Astrocyte of the cerebellum (primary cell): ENCODE results near the gene PUM1.
"Not testable (repeated sequence)": the region's sequence is repeated elsewhere in the genome, so short reads cannot be mapped to it uniquely, and the experiment has no call there.

ENCODE experiments used
- DNase-seq: peaks from one replicate; pipeline ENCODE4 v3.0.0-alpha.2; 2011; ENCODE audit warnings: low read depth
- H3K4me3 ChIP-seq: 2 replicates; pipeline ENCODE4 v1.5.1; 2011; ENCODE audit warnings: mild to moderate bottlenecking, low read depth, low read length, moderate library complexity
- in situ Hi-C: cut with HindIII; loops from 2 replicates; pipeline ENCODE4 v1.10.0; 2017; ENCODE audit warnings: low sequenced_read_pairs
- TF ChIP-seq, protein P1 (sequence below): IDR thresholded peaks from 2 replicates; pipeline ENCODE4 v1.5.1; 2012; ENCODE audit warnings: low read length, low read depth, moderate library complexity, mild to moderate bottlenecking; ENCODE audit errors: missing control alignments

The PUM1 gene

DNA sequence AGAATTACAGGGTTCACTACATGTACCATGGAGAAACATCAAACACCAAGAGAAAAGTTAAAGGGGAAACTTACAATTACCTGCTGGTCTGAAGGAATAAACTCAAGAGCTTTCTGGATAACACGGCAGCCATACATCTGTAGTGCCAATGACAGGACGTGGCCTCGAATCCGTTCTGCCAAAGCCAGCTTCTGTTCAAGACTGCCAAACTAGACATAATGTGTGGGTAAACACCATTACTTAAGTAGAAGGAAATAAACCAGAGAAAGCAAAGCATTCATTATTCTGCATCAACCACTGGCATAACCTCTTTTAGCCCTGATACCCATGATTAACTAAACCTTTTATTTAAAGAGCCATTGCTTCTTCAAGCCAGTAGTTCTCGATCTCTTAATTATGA is 115.5 kb downstream of the PUM1 start:
- TF ChIP-seq, protein P1, sequence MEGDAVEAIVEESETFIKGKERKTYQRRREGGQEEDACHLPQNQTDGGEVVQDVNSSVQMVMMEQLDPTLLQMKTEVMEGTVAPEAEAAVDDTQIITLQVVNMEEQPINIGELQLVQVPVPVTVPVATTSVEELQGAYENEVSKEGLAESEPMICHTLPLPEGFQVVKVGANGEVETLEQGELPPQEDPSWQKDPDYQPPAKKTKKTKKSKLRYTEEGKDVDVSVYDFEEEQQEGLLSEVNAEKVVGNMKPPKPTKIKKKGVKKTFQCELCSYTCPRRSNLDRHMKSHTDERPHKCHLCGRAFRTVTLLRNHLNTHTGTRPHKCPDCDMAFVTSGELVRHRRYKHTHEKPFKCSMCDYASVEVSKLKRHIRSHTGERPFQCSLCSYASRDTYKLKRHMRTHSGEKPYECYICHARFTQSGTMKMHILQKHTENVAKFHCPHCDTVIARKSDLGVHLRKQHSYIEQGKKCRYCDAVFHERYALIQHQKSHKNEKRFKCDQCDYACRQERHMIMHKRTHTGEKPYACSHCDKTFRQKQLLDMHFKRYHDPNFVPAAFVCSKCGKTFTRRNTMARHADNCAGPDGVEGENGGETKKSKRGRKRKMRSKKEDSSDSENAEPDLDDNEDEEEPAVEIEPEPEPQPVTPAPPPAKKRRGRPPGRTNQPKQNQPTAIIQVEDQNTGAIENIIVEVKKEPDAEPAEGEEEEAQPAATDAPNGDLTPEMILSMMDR: no peak
- no peak for DNase-seq
- no peak overlapping the region for H3K4me3 ChIP-seq
- in situ Hi-C loops: no loop called here

DNA sequence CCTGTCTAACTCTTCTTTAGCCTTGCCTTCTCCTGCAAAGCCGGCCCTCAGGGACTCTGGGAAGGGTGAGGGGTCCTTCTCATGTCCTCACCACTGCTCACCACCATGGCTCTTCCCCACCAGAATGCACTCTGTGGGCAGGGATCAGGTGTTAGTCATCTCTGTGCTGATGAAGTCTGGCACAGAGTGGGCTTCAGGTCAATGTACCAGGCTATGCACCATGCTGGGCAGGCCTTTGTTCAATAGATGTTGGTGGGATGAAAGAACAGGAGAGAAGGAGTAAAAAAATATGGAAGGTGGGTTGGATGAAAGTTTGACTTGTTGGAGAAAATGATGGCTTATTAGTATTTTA is 116.1 kb downstream of the PUM1 start:
- H3K4me3 ChIP-seq, DNase-seq, in situ Hi-C loops: not testable (repeated sequence)

DNA sequence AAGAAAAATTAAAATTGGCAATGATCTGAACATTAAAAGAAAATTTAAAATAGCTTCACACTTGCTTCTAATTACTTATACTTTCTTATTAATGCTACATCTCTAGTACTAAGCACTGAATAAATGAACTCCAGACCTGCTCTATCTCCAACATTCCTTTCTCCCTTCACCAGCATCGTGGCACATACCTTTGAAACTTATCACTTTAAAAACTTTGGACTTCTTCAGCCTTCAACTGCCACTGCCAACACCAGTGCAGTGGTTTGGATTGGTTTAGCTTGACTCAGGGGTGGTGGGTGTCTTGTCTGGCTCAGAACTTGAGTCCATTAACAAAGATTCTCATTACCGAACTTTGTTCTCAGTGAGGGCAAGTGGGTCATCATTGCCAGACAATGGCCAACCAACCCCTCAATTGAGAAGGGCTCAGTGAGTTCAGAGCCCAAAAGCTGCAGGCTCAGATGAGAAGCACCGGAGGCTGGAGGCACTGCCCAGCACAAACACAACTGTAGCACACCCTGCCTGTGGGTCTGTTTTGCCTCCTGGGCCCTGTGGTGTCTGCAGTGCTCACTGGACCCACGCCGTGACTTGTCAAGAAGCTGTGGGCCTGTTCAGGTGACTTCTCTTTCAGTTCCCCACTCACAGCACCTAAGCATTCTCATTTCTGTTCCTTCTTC is 116.6 kb downstream of the PUM1 start:
- H3K4me3 ChIP-seq, in situ Hi-C loops, DNase-seq: not testable (repeated sequence)

DNA sequence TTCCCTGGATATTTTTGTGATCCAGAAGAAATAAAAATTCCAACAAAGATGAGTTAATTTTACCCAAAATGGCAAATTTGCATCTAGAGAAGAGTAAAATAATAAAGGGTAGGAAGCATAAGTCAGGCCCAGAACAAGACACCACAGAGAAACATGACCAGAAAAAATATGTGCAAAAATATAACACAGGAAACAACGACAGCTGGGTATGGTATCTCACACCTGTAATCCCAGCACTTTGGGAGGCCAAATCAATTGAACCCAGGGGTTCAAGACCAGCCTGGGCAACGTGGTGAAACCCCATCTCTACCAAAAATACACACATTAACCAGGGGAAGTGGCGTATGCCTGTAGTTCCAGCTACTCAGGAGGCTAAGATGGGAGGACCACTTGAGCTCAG is 117.2 kb downstream of the PUM1 start:
- in situ Hi-C loops: no loop called here
- H3K4me3 ChIP-seq: no peak overlapping the region

DNA sequence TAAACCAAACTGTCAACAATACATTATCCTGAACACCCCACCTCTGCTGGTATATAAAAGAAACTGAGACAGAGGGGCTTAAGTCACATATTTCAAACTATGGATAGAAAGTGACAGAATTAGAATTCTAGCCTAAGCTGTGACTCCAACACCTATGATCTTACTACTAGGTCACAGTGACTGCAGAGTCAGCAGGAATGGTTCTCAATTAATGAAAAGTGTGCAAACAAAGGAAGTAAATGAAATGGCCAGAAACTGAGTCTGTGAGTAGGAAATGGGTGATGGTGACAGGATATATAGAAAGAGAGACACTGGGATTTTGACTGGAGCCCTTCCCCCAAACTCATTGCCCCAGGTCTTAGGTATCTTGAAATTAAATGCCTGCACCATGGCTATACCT is 118.3 kb downstream of the PUM1 start:
- DNase-seq: no peak
- no peak overlapping the region for H3K4me3 ChIP-seq
- TF ChIP-seq, protein P1: no peak
- in situ Hi-C loops: no loop called here

More for the DNA sequence above, 117.2 kb downstream of the PUM1 start:
- DNase-seq: no peak
- TF ChIP-seq, protein P1: no peak

DNA sequence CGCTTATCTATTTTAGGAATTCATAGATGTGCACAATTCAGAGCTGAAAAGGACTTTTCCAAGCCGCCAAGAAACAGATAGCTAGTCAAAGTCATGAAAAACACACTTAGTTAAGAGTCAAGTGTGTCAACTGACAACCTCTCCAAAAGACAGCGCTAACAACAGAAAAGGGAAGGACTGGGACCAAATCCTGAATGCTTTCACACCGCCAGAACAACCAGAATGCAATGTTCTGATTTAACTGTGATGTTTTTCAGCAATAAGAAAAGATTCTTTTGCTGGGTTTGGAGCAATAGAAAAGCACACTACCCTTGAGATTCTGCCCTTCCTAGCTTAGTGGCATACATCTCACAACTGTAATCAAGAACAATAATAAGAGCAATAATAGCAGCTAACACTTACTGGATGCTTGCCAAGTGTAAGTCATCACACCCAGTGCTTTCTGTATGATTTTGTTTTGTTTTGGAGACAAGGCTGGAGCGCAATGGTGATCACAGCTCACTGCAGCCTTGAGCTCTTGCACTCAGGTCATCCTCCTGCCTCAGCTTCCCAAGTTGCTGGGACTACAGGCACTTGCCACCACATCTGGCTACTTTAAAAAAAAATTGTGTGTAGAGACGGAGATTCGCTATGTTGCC is 123.1 kb downstream of the PUM1 start:
- TF ChIP-seq, protein P1: no peak
- in situ Hi-C loops: no loop called here
- H3K4me3 ChIP-seq: no peak overlapping the region
- no peak for DNase-seq

DNA sequence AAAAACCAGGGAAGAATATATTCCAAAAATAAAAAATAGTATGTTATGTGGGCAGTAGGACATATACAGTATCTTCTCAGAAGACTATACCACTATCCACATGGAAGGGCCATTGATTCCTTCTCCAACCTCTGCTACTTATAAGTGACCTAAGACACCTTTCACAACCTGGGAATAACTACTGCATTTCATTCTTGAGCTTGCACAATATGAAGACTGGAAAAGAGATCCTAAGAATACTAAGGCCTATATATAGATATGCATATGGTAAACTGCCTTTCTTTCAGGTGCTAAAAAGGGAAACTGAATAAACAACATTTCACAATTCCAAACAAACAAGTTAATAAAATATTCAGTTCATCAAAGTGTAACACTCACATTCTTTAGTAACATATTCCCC is 125.0 kb downstream of the PUM1 start:
- DNase-seq: no peak
- no peak overlapping the region for H3K4me3 ChIP-seq
- in situ Hi-C loops: no loop called here
- TF ChIP-seq, protein P1: no peak
